ENCODE data around the gene GUCY1A1.

- TF ChIP-seq CTCF (IDR thresholded peaks at IDR 0.05) (no peak), POLR2AphosphoS5 (IDR thresholded peaks at IDR 0.05) (no peak), POLR2A (IDR thresholded peaks at IDR 0.05) (no peak)
These were observed 9.5 kb upstream of the GUCY1A1 start for GRCh38 chr4:155657169-155657568.
